HG03175 (cell line): ENCODE measurements around the gene ARG2.

Experiments
- ATAC-seq: cut with Tn5 transposase; IDR thresholded peaks from one replicate; pipeline ENCODE4 v1.9.1; 2021; ENCODE audit warnings: mild to moderate bottlenecking, moderate library complexity; ENCODE audit not compliant: unreplicated experiment

ARG2 gene

GRCh38 chr14:67636361-67636919 lies 16.7 kb downstream of the ARG2 start:
- no peak for ATAC-seq

GRCh38 chr14:67638642-67639041 lies 18.9 kb downstream of the ARG2 start:
- no peak for ATAC-seq

- ATAC-seq, result no peak
Measured at GRCh38 chr14:67641480-67641879, 21.8 kb downstream of the ARG2 start.

GRCh38 chr14:67641902-67642749 lies 22.4 kb downstream of the ARG2 start:
- no peak for ATAC-seq

- no peak for ATAC-seq
Measured at GRCh38 chr14:67643713-67644112, 24.0 kb downstream of the ARG2 start.

- ATAC-seq, result no peak
Measured at GRCh38 chr14:67644428-67644827, 24.7 kb downstream of the ARG2 start.

- ATAC-seq, result no peak
Measured at GRCh38 chr14:67645414-67645813, 25.7 kb downstream of the ARG2 start.

- ATAC-seq, result no peak
Measured at GRCh38 chr14:67646131-67646530, 26.4 kb downstream of the ARG2 start.

GRCh38 chr14:67650151-67650550 lies 30.4 kb downstream of the ARG2 start:
- no peak for ATAC-seq

- ATAC-seq, result no peak
Measured at GRCh38 chr14:67650694-67651093, 31.0 kb downstream of the ARG2 start.

GRCh38 chr14:67652189-67652588 lies 32.5 kb downstream of the ARG2 start:
- ATAC-seq, result no peak

GRCh38 chr14:67653651-67654280 lies 34.0 kb downstream of the ARG2 start:
- ATAC-seq, result no peak

- no peak for ATAC-seq
Measured at GRCh38 chr14:67663633-67664032, 43.9 kb downstream of the ARG2 start.

- ATAC-seq, result no peak
Measured at GRCh38 chr14:67665868-67666267, 46.1 kb downstream of the ARG2 start.

GRCh38 chr14:67666750-67667449 lies 47.2 kb downstream of the ARG2 start:
- no peak for ATAC-seq

GRCh38 chr14:67668559-67668958 lies 48.8 kb downstream of the ARG2 start:
- no peak for ATAC-seq

- no peak for ATAC-seq
Measured at GRCh38 chr14:67673451-67673850, 53.7 kb downstream of the ARG2 start.

- peak; percentile 45 for ATAC-seq
Measured at GRCh38 chr14:67674139-67674479, 54.4 kb downstream of the ARG2 start.

- peak; percentile 87 for ATAC-seq
Measured at GRCh38 chr14:67674480-67675218, 54.9 kb downstream of the ARG2 start, which contains the start of gene VTI1B. Gene VTI1B (minus strand): TSS chr14:67674632. CDS start chr14:67674489, 143 bp downstream.

- ATAC-seq, result no peak
Measured at GRCh38 chr14:67675219-67675582, 55.5 kb downstream of the ARG2 start.

GRCh38 chr14:67679006-67679405 lies 59.3 kb downstream of the ARG2 start:
- ATAC-seq, result no peak
